NK-92 (cell line): ENCODE data around the gene FBF1.

Experiments used
- DNase-seq: peaks from one replicate; lab custom pipeline; 2025; ENCODE audit not compliant: unreplicated experiment; lab: John Stamatoyannopoulos, UW

Gene FBF1

DNA sequence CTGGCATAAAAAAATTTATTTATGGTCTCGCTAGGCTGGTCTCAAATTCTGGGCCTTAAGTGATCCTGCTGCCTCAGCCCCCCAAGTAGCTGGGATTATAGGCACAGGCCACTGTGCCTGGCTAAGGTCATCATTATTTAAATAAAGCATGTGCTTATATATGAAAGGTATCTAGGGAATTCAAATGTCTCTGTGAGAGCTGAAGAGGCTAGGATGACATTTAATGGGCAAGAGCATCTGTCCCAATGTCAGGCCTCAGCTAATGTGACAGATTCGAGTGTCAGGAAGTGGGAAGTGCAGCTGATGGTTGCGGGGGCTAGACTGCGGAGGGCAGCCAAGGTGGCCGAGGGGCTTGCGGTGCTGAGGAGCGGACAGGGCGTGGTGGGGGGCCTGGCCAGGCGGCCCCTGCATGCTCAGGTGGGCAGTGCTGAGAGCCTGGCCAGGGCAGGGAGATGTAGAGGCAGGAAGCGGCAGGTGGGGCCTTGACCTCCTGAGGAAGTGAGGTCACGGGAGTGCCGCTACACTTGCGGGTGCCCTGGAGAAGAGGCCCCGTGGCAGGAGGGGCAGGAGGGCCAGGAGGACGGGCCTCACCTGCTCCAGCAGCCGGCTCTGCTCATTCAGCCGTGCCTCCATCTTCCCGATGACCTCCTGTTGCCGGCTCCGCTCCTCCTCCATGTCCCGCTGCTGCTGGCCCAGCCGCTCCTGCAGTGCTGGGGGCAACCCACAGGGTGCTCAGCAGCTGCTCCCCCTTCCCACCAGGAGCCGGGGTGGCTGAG, 23.5 kb downstream of the FBF1 start:
- no peak for DNase-seq

DNA sequence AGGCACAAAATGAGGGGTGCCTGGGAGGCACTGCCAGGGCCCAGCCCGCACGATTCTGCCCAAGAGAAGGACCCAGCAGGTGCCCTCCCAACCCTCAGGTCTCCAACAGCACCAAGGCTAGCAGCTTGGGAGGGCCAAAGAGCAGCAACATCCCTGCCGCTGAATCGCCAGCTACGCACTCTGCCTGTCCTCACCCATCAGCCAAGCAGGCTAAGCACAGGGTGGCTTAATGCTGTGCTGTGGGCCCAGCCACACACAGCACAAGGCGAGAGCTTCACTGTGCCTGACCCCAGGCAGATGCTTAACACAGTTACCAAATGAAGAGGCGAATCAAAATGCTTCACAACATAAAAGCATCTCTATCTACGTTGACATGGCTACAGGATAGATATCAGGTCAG, 25.6 kb downstream of the FBF1 start:
- DNase-seq, result no peak

DNA sequence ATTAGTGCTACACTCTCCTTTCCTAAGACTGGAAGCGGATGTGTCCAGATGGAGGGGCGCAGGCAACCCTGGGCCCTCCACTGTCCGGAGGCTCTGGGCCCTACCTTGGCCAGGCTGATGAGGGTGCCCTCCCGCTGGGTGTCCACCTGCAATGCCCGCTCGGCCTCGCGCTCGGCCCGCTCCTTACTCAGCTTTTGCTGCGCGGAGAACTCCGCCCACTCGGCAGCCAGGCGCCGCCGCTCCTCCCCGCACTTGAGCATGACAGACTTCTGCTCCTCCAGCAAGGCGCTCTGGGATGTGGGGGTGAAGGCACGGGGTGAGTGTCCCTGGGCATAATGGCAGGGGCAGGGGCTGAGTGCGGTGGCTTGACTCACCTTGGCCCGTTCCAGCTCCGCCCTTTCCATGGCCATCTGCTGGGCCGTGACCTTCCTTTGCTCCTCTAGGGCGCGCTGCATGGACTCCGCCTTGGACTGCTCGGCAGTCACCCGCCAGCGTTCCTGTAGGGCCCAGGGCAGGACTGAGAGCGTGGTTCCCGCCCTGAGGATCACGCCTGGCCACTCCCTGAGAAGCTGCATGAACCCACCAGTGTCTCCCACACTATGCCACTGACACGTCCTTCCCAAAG, 26.1 kb downstream of the FBF1 start:
- no peak for DNase-seq

DNA sequence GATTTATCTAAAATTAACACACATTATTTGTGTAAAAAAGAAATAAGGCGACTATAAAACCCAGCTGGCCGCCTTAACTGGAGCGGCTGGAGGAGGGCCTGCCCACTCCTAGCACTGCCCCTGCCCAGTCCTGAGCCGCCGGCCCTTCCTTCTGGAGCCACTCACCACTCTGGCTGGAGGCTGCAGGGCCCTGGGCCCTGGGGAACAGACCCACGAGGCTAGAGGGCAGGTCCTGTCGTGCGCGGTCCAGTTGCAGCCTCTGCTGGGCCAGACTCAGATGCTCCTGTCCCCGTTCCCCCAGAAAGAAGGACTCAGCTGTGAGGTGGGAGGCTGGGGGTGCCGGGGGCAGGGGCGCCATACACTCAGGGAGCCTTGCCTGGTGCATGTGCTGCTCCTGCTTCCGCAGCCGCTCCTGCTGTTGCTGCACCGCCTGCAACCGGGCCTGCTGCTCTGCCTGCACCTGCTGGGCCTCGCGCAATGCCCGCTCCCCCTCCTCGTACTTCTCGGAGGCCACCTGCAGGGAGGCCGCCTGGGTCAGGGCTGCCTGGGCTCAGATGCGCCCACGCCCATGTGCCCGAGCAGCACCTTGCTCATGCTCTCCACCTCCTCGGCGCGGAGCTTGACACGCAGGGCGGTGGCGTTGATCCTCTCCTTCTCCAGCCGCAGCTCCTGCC, 27.2 kb downstream of the FBF1 start:
- DNase-seq, result no peak

DNA sequence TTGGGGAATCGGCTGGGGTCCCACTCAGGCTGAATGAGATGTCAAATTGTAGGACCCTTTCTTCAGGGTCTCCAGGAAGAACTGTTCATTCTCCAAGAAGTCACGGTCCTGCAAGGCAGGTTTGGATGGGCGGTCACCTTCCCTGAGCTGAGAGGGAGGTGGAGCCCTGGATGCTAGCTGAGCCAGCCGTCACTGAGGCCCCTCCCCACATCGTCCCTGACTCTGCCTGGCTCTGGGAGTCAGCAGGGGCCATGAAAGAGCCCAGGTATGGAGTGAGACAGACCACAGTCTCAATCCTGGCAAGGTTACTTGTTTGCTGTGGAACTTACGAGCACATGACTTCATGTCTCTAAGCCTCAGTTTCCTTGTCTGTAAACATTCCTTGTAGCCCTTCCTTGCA, 30.1 kb downstream of the FBF1 start:
- DNase-seq, result no peak

DNA sequence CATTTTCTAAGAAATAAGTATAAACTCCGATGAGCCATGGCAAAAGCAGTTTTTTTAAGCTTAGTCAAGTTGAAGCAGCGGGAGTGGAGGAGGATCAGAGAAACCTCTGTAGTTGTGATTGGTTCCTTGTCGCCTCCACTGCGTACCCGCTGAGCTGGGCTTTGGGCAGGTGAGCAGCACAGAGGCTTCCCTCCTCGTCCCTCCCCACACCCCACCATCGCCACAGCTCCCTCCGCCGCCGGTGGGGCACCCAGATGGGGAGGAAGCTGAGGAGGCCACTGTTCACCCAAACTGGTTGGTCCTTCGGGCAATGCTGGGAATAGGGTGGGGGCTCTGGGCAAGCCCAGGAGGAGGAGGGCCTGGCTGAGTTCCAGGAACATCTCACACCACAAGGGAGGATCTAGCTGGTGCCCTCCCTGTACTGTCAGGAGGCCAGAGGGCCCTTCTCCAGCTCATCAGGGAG, 31.0 kb downstream of the FBF1 start:
- no peak for DNase-seq

DNA sequence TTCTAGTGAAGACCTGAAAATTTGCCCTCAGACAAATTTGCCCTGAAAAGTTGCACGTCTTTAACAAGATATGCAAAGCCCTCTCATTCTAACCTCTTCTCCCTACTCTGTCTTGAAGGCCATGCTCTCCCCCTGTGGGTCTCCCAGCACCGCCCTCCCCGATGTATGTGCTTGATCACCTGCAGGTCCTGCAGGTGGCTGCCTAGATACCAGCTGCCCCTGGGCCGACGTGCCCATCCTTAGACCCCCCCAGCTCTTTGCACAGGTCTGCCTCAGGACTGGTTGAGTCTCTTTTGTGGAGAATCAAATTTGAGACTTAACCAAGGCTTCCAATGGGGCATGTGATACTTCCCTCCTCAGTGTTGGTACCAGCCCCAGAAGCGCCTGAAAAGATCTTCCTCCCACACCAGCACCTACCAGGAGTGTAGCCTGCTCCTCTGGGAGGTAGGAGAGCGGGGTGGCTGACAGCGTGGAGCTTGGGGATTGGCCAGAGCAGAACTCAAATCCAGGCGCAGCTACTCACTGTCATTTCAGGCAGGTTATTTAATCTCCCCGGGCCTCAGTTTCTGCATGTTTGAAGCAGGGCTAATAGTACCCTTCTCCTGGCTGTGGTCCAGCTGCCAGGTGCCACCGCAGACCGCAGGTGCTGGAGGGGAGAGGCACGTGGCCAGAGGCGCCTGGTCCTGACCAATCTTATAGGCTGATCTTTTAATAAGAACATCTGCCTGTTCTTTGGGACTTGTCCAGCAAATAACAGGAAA, 31.6 kb downstream of the FBF1 start:
- DNase-seq, result no peak

DNA sequence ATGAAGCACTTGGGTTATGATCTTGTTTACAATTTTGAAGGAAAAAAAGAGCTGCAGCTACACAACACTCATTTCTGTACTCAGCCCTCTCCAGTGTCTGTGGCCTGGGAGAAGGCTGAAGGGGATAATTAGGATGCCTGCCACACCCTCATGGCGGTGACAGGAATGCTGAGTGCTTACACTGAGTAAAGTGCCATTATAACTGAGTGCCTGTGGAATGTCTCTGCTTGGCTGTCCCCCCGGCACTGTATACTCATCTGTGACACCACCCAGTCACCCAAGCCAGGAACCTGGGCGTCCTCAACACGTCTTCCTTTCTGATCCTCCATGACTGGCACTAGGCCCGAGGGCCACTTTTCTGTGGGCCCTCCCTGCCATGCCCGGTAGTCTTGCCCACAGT, 32.6 kb downstream of the FBF1 start:
- no peak for DNase-seq

DNA sequence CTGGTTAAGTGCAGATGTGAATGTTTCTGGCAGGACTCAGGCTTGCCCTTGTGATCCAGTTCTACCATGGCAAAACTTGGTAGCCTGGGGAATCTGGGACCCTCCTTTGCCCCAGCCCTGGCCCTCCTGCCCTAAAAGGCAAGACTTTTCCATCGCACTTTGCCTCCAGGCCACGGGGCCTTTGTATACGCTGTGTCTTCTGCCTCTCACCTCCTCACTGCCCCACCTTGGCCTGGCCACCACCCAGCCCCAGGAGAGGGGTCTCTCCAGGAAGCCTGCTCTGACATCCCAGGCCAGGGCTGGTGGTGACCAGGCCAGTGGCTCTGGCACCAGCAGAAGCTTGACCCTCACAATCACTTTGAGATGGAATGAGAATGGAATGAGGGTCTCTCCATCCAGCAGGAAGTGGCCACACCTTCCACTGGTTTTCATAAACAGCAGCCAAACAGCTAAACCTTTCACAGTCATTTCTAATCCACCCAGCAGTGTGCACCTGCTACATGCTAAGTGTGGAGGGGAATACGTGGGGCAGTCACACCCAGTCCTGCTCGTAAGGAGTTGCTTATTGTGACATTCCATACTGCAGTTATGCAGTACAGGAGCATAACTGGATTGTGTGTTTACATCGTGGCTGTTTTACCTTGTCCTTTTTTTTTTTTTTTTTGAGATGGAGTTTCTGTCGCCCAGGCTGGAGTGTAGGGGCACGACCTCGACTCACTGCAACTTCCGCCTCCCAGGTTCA, 34.5 kb downstream of the FBF1 start:
- DNase-seq, result no peak

DNA sequence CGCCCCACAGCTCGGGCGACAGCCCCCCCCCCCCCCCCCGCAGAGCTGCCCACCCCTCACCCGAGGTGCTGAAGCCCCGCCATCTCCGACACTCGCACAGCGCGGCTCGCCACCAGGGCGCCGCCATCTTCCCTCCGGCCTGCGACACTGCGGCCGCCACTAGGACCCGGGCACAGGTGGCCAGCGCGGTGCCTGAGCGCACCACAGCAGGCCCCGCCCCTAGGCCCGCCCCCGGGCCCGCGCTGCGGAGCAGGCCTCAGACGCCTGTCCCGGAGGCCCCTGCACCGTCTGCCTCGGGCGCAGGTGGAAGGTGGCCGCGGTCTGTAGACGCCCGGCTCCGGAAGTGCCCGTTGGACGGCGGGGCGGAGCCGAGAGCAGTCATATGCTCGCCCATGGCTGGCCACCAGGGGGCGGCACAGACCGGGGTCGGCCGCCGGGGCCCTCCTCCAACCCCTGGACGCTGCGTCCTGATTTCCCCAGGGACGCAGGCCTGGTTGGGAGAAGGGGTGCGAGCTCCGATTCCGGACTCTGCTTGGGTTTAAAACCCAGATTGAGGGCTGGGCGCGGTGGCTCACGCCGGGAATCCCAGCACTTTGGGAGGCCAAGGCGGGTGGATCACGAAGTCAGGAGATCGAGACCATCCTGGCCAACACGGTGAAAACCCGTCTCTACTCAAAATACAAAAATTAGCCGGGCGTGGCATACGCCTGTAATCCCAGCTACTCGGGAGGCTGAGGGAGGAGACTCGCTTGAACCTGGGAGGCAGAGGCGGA, 35.9 kb downstream of the FBF1 start, which contains the start of gene MRPL38:
Gene MRPL38, minus strand, starts transcription at position 136 of the 773 bp plus-strand sequence. Its CDS starts 9 bp downstream, at position 127.
- DNase-seq, result peak; percentile 40

DNA sequence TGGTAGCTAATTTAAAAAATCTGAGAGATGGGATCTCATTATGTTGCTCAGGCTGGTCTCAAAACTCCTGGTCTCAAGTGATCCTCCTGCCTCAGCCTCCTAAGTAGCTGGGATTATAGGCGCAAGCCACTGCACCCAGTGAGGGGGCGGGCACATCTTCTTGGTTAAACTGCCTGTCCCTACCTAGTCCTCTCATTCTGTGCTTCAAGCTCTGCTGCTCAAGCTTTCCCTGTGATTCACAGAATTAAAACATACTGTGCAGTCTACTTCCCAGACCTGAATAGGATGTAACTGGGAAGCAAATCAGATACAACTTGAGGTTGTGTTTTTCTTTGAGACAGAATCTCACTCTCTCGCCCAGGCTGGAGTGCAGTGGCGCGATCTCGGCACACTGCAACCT, 38.4 kb downstream of the FBF1 start:
- no peak for DNase-seq

DNA sequence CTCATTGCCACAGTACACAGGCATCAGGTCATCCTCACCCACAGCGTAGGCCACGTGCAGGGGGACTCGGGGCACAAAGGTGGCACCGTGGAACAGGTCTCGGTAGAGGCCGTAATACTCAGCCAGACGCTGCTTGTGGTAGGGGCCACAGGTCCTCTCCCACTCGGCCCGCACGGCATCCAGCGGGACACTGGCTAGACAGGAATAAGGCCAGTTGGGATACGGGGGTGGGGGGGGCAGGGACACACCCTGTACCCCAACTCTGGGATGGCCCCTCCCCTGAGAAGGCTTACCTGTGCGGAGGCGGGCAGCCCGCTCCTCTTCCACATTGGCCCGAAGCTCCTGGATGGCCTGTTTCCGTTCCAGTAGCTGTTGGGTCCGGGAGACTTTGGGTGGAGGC, 39.1 kb downstream of the FBF1 start:
- no peak for DNase-seq

DNA sequence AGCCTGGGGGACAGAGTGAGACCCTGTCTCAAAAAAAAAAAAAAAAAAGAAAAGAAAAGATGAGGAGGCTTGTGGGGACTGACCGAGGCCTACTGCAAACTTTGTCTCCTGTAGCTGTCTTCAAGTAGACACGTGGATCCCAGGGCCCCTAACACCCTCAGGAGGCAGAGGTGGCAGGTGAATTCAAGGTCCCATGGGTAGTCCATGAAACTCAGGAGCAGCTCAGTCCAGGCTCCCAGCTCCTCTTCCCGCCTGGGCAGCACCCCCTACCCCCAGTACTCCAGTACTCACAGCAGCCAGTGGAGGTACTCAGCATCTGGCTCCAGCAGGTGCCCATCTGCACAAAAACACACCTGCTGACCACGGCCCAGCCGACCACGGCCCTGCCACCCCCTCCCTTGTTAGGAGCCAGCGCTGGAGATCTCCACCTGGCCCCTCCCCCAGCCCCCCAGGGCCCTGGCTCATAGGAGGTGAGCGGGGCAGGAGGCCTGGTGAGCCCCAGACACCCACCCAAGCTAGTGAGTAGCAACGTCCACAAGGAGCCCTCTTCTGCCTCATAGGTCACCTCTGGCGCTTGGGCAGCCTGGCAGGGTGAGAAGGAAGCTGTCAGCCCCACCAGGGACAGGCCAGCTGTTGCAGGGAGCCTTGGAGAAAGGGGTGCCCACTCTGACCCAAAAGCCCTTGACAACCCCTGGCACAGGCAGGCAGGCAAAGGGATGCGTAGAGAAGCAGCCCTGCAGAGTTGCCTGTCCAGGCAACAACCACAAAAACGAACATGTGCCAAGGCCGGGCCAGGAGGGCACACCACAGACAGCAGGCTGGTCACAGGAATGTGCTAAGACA, 39.9 kb downstream of the FBF1 start:
- no peak for DNase-seq

DNA sequence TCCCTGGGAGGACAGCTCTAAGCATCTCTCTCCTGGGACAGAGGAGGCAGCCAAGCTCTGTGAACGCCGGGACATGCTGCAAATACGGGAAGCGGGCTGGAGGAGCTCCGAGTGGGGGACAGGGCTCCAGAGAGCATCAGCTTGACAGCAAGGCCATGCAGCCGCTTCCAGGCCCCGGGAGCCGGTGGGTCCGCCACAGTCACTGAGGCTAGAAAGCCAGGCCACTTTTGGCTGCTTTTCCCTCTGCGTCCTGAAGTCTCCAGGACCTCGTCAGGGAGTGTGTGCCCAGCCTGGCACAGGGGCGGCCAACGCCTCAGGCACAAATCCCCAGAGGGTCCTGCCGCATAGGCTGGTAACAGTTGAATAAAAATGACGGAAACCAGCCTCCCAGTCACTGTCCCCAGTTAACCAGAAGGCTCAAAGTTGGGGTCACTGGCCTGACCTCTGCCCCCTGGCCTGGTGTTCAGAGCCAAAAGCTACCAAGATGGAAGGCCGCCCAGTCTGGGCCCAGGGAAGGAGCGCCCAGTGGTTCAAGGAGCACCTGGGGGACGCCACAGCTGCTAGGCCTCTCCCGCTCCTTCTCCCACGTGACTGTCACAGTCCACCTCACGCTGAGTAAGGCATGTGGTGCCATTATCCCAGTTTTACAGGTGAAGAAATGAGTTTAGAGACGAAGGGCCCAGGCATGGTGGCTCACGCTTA, 40.9 kb downstream of the FBF1 start:
- no peak for DNase-seq

DNA sequence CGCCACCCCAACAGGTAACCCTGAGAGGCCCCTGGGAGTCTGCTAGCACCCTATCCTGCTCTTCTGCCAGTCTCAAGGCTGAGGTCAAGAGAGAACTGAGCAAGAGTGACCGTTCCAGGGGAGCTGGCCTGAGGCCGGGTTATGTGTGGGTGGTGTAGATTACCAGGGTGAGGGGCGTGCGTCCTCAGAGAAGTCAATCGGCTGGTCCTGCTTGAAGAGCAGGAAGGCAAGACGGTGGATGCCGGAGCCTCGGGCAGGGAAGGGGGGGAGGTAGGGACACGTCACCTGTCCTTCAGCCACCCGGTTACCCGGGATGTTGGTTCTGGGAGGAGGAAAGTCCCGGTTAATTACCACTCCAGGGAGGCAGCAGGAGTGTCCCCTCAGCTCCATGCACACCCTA, 41.5 kb downstream of the FBF1 start:
- DNase-seq, result no peak

DNA sequence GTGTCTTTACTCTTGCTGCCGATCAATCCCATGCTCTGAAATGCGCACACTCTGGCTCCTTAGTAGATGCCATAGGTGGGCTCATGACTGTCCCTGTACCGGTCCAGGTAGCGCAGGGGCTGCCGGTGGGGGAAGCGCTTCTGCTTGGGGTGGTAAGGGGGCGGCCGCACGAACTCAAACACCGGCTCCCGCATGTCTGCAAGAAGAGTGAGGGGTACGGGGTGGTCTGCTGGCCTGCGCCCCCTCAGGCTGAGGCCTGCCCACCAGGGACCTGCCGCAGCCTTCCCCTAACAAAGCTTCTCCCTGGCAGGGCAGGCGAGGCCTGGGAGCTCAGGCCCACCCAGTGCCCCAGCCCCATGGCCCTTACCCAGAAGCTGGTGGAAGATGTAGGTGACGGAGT, 42.1 kb downstream of the FBF1 start:
- no peak for DNase-seq

DNA sequence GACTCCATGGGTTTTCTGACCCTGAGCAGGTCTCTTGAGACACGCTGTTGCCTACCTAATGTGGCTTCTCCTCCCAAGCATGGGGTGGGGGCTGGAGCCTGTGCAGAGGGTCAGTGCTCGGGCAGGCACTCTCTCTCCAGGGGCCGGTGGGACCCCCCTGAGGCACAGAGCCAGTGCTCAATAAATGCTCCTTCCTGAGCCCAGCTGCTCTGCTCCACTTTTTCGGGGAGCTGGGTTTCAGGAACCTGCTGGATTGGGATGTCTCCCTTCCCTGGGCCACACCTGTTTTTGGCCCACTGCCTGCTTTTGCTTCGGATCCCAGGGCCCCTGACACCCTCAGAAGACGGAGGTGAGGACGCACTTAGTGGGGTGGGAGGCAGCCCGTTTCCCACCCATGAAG, 42.8 kb downstream of the FBF1 start:
- no peak for DNase-seq
